ENCODE data around the gene POTEI. TPM values are rescaled to one million over a fixed set of nuclear protein-coding genes. Genes with fewer than 3 reads are reported as not detected.
"Not testable (repeated sequence)": the region's sequence is repeated elsewhere in the genome, so short reads cannot be mapped to it uniquely, and the experiment has no call there.

The POTEI gene
- total RNA-seq (2022) = not detected in 2 replicates
- not detected for Bru-seq, nascent RNA
- percentile 2 among the genes with signal in this experiment for BruChase-seq, experiment 1, labeled RNA remaining after a 6-hour chase
- not detected for BruChase-seq, experiment 2, labeled RNA remaining after a 2-hour chase
- long read RNA-seq = 0 reads

GRCh38 chr2:130509228-130509627, at the start of gene POTEI:
Gene POTEI (minus strand): TSS chr2:130509328. CDS start chr2:130509235, 93 bp downstream.
- H3K36me3 Mint-ChIP-seq (ENCODE audit: insufficient read depth, unreplicated experiment); H3K4me1 Mint-ChIP-seq (ENCODE audit: insufficient read depth, unreplicated experiment); H3K27me3 Mint-ChIP-seq (ENCODE audit: insufficient read depth, unreplicated experiment); H3K27ac Mint-ChIP-seq (ENCODE audit: low read depth, unreplicated experiment); intact Hi-C loops (cut with micrococcal nuclease); POLR2A ChIA-PET; DNase-seq (ENCODE audit: unreplicated experiment); BruUV-seq (replicated peaks); H3K4me3 Mint-ChIP-seq (ENCODE audit: unreplicated experiment); CTCF ChIA-PET; H3K9me3 Mint-ChIP-seq (ENCODE audit: unreplicated experiment): not testable (repeated sequence)

DNA sequence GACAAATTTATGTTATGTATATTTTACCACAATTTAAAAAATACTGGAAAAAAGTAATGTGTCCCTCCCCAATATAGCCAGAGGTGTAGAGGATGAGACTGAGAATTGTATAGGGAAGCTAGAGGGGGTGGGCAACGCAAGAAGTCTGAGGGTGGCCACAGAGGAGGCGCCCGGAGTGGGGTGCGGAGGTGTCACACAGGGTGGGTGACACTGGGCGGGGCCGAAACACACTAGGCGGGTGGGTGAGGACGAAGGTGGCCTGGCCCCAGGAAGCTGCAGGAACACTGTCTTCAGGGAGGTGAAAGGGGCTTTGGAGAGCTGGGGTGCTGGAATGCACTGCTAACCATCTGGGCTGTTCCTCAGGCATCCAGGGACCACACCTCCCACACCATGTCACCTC, 47.3 kb upstream of the POTEI start:
- CTCF ChIA-PET; intact Hi-C loops (cut with micrococcal nuclease); H3K9me3 Mint-ChIP-seq (ENCODE audit: unreplicated experiment); H3K27me3 Mint-ChIP-seq (ENCODE audit: insufficient read depth, unreplicated experiment); POLR2A ChIA-PET; DNase-seq (ENCODE audit: unreplicated experiment); H3K36me3 Mint-ChIP-seq (ENCODE audit: insufficient read depth, unreplicated experiment); H3K27ac Mint-ChIP-seq (ENCODE audit: low read depth, unreplicated experiment); BruUV-seq (replicated peaks); H3K4me3 Mint-ChIP-seq (ENCODE audit: unreplicated experiment); H3K4me1 Mint-ChIP-seq (ENCODE audit: insufficient read depth, unreplicated experiment): not testable (repeated sequence)

GRCh38 chr2:130554178-130554577, 45.0 kb upstream of the POTEI start:
- CTCF ChIA-PET; H3K4me1 Mint-ChIP-seq (ENCODE audit: insufficient read depth, unreplicated experiment); H3K27me3 Mint-ChIP-seq (ENCODE audit: insufficient read depth, unreplicated experiment); DNase-seq (ENCODE audit: unreplicated experiment); POLR2A ChIA-PET; H3K9me3 Mint-ChIP-seq (ENCODE audit: unreplicated experiment); BruUV-seq (replicated peaks); intact Hi-C loops (cut with micrococcal nuclease); H3K27ac Mint-ChIP-seq (ENCODE audit: low read depth, unreplicated experiment); H3K4me3 Mint-ChIP-seq (ENCODE audit: unreplicated experiment); H3K36me3 Mint-ChIP-seq (ENCODE audit: insufficient read depth, unreplicated experiment): not testable (repeated sequence)

DNA sequence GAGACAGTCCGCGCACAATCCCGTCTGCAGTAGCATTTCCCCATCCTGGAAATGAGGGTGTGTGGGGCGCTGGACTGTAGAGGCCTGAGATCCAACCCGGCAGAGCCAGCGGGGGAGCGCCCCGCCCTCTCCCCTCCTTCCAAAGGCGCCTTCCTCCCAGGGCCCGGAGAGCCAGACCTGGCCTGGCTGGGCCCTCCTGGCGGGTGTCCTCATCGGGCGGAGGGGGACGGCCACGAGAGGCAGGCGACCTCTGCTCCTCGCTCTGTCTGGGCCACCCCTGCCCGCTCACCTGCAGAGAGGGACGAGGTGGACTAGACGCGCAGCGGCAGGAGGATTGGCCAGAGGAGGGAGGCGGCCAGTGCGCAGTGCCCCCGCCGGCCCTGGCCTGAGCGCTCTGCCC, 40.3 kb upstream of the POTEI start:
- BruUV-seq (replicated peaks); CTCF ChIA-PET; POLR2A ChIA-PET; H3K27me3 Mint-ChIP-seq (ENCODE audit: insufficient read depth, unreplicated experiment); H3K27ac Mint-ChIP-seq (ENCODE audit: low read depth, unreplicated experiment); intact Hi-C loops (cut with micrococcal nuclease); H3K36me3 Mint-ChIP-seq (ENCODE audit: insufficient read depth, unreplicated experiment); DNase-seq (ENCODE audit: unreplicated experiment); H3K9me3 Mint-ChIP-seq (ENCODE audit: unreplicated experiment); H3K4me3 Mint-ChIP-seq (ENCODE audit: unreplicated experiment); H3K4me1 Mint-ChIP-seq (ENCODE audit: insufficient read depth, unreplicated experiment): not testable (repeated sequence)

DNA sequence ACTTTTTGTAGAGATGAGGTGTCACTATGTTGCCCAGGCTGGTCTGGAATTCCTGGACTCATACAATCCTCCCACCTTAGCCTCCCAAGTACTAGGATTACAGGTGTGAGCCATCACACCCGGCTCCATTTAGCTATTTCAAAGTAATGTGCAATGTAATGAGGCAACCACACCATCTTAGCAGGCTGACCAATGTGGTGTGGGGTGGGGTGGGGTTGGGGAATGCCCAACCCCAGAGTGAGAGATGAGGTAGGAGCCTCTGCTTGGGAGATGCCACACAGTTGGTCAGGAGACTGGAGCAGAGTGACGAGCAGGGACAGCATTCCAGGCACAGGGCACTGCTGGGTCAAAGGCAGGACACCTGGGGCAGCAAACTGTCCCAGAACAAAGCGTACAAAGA, 39.3 kb upstream of the POTEI start:
- BruUV-seq (replicated peaks); H3K27me3 Mint-ChIP-seq (ENCODE audit: insufficient read depth, unreplicated experiment); H3K27ac Mint-ChIP-seq (ENCODE audit: low read depth, unreplicated experiment); CTCF ChIA-PET; H3K9me3 Mint-ChIP-seq (ENCODE audit: unreplicated experiment); POLR2A ChIA-PET; DNase-seq (ENCODE audit: unreplicated experiment); H3K4me1 Mint-ChIP-seq (ENCODE audit: insufficient read depth, unreplicated experiment); H3K4me3 Mint-ChIP-seq (ENCODE audit: unreplicated experiment); H3K36me3 Mint-ChIP-seq (ENCODE audit: insufficient read depth, unreplicated experiment); intact Hi-C loops (cut with micrococcal nuclease): not testable (repeated sequence)

DNA sequence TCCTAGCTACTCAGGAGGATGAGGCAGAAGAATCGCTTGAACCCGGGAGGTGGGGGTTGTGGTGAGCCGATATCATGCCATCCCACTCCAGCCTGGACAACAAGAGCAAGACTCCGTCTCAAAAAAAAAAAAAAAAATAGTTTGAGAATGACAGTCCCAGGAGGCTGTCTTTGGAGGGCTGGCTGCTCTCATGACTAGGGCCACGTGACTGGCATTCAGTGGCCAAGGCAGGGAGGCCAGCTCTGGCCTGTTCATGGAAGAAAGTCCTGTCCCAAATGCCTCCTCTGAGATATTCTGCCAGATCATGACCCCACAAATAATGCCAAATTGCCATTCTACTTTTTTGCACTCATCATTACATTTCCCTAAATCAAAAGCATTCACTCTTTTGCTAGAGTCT, 35.9 kb upstream of the POTEI start:
- DNase-seq (ENCODE audit: unreplicated experiment); H3K4me1 Mint-ChIP-seq (ENCODE audit: insufficient read depth, unreplicated experiment); H3K4me3 Mint-ChIP-seq (ENCODE audit: unreplicated experiment); H3K27me3 Mint-ChIP-seq (ENCODE audit: insufficient read depth, unreplicated experiment); POLR2A ChIA-PET; H3K27ac Mint-ChIP-seq (ENCODE audit: low read depth, unreplicated experiment); CTCF ChIA-PET; H3K36me3 Mint-ChIP-seq (ENCODE audit: insufficient read depth, unreplicated experiment); BruUV-seq (replicated peaks); intact Hi-C loops (cut with micrococcal nuclease); H3K9me3 Mint-ChIP-seq (ENCODE audit: unreplicated experiment): not testable (repeated sequence)

- H3K4me1 Mint-ChIP-seq (ENCODE audit: insufficient read depth, unreplicated experiment); CTCF ChIA-PET: not testable (repeated sequence)
These were observed 34.8 kb upstream of the POTEI start for GRCh38 chr2:130543785-130544528.

GRCh38 chr2:130542789-130543188, 33.7 kb upstream of the POTEI start:
- H3K4me1 Mint-ChIP-seq (ENCODE audit: insufficient read depth, unreplicated experiment); H3K9me3 Mint-ChIP-seq (ENCODE audit: unreplicated experiment); BruUV-seq (replicated peaks); H3K27me3 Mint-ChIP-seq (ENCODE audit: insufficient read depth, unreplicated experiment); H3K36me3 Mint-ChIP-seq (ENCODE audit: insufficient read depth, unreplicated experiment); H3K27ac Mint-ChIP-seq (ENCODE audit: low read depth, unreplicated experiment); POLR2A ChIA-PET; H3K4me3 Mint-ChIP-seq (ENCODE audit: unreplicated experiment); intact Hi-C loops (cut with micrococcal nuclease); CTCF ChIA-PET; DNase-seq (ENCODE audit: unreplicated experiment): not testable (repeated sequence)

More at GRCh38 chr2:130543785-130544528, 34.8 kb upstream of the POTEI start:
- H3K27ac Mint-ChIP-seq (ENCODE audit: low read depth, unreplicated experiment); H3K9me3 Mint-ChIP-seq (ENCODE audit: unreplicated experiment); H3K36me3 Mint-ChIP-seq (ENCODE audit: insufficient read depth, unreplicated experiment); DNase-seq (ENCODE audit: unreplicated experiment); intact Hi-C loops (cut with micrococcal nuclease); POLR2A ChIA-PET; BruUV-seq (replicated peaks); H3K4me3 Mint-ChIP-seq (ENCODE audit: unreplicated experiment); H3K27me3 Mint-ChIP-seq (ENCODE audit: insufficient read depth, unreplicated experiment): not testable (repeated sequence)

GRCh38 chr2:130538271-130538670, 29.1 kb upstream of the POTEI start:
- POLR2A ChIA-PET; H3K36me3 Mint-ChIP-seq (ENCODE audit: insufficient read depth, unreplicated experiment); BruUV-seq (replicated peaks); H3K4me3 Mint-ChIP-seq (ENCODE audit: unreplicated experiment); DNase-seq (ENCODE audit: unreplicated experiment); H3K27me3 Mint-ChIP-seq (ENCODE audit: insufficient read depth, unreplicated experiment); H3K27ac Mint-ChIP-seq (ENCODE audit: low read depth, unreplicated experiment); H3K9me3 Mint-ChIP-seq (ENCODE audit: unreplicated experiment); intact Hi-C loops (cut with micrococcal nuclease); H3K4me1 Mint-ChIP-seq (ENCODE audit: insufficient read depth, unreplicated experiment); CTCF ChIA-PET: not testable (repeated sequence)

GRCh38 chr2:130536654-130537053, 27.5 kb upstream of the POTEI start:
- H3K9me3 Mint-ChIP-seq (ENCODE audit: unreplicated experiment); H3K27me3 Mint-ChIP-seq (ENCODE audit: insufficient read depth, unreplicated experiment); H3K27ac Mint-ChIP-seq (ENCODE audit: low read depth, unreplicated experiment); H3K36me3 Mint-ChIP-seq (ENCODE audit: insufficient read depth, unreplicated experiment); BruUV-seq (replicated peaks); intact Hi-C loops (cut with micrococcal nuclease); CTCF ChIA-PET; DNase-seq (ENCODE audit: unreplicated experiment); H3K4me1 Mint-ChIP-seq (ENCODE audit: insufficient read depth, unreplicated experiment); H3K4me3 Mint-ChIP-seq (ENCODE audit: unreplicated experiment); POLR2A ChIA-PET: not testable (repeated sequence)

Data from MCF 10A (cell line).